Testis (tissue), 2 donors: ENCODE results near the gene RARS2.

Source experiments
- CTCF ChIP-seq, 3 experiments: fragments of 450-650 bp in 2 of 3; fragments of 200-600 bp in 1 of 3; sonication (generic) in 1 of 3; IDR thresholded peaks; one replicate each; pipeline ENCODE4 v1.5.1; 2016 to 2019; ENCODE audit warnings: antibody characterized with exemption in 3 of 3, mild to moderate bottlenecking in 2 of 3, moderate library complexity in 1 of 3
- POLR2A ChIP-seq: fragments of 450-650 bp; IDR thresholded peaks from one replicate; pipeline ENCODE4 v1.6.1; 2017; ENCODE audit warnings: antibody characterized with exemption, mild to moderate bottlenecking, moderate library complexity

- TF ChIP-seq CTCF (IDR thresholded peaks at IDR 0.05): no peak
- no peak for TF ChIP-seq POLR2A
Observed at GRCh38 chr6:87487555-87487954, 102.2 kb downstream of the RARS2 start.
